K562 (cell line): ENCODE measurements around the gene RAB7A. TPM values are rescaled to one million over a fixed set of nuclear protein-coding genes. Genes with fewer than 3 reads are reported as not detected.

ENCODE experiments used
- ATAC-seq: fragments of 200-7000 bp; cut with Tn5 transposase; 3 replicates; pipeline ENCODE4 v1.9.1; 2020; ENCODE audit warnings: moderate library complexity
- BruUV-seq: library from RNA; stranded (reverse); fragments of 400-500 nt; replicated peaks from 2 replicates; lab custom pipeline; 2021; lab: Mats Ljungman, UMichigan
- CTCF ChIA-PET: fragments of 300-600 bp; formaldehyde crosslinking; extraction: SDS; loops from one replicate; lab custom pipeline; 2021; ENCODE audit warnings: low intra/inter-chr PET ratio; lab: Yijun Ruan, JAX
- POLR2A ChIA-PET: fragments of 300-600, 350-650 bp; sonication (Branson Sonifier 250); formaldehyde crosslinking; extraction: SDS; loops from one replicate; lab custom pipeline; 2021; ENCODE audit warnings: antibody characterized with exemption, inconsistent platforms; lab: Yijun Ruan, JAX
- DNase-seq, 4 experiments: peaks; one replicate each; pipeline versions ENCODE4 v3.0.0 to v3.0.0-alpha.2; 2011 to 2018; ENCODE audit warnings: low spot score in 3 of 4, mixed read lengths in 3 of 4; ENCODE audit errors: extremely low read depth in 1 of 4
- FAIRE-seq: peaks from 2 replicates; lab custom pipeline; 2011; peaks lifted over from hg19 to GRCh38; lab: Jason Lieb, UNC
- H2AFZ ChIP-seq: 2 replicates; pipeline ENCODE4 v1.6.0; 2011; ENCODE audit warnings: low read depth, low read length, control low read depth, inconsistent platforms
- H3K27ac ChIP-seq: fragments of 200-600 bp; 3 replicates; pipeline ENCODE4 v1.8.0; 2011; ENCODE audit warnings: low read depth, mild to moderate bottlenecking, control low read depth, inconsistent platforms, low read length, moderate library complexity, mixed read lengths; ENCODE audit errors: extremely low read depth
- H3K27me3 ChIP-seq, 2 experiments: fragments of 300-600 bp in 1 of 2; 2 replicates in 1 of 2; 3 replicates in 1 of 2; pipeline versions ENCODE4 v1.6.0 to v1.8.0; 2011; ENCODE audit warnings: inconsistent platforms in 2 of 2, low read length in 2 of 2, mild to moderate bottlenecking in 1 of 2, mixed read lengths in 1 of 2, moderate library complexity in 1 of 2; ENCODE audit not compliant: control insufficient read depth in 2 of 2, insufficient read depth in 2 of 2
- H3K36me3 ChIP-seq: fragments of 300-600 bp; 3 replicates; pipeline ENCODE4 v1.8.0; 2011; ENCODE audit warnings: mild to moderate bottlenecking, low read length, inconsistent platforms; ENCODE audit not compliant: control insufficient read depth, insufficient read depth
- H3K4me1 ChIP-seq, 2 experiments: fragments of 200-600 bp in 1 of 2; replicated peaks in 1 of 2; 2 replicates in 1 of 2; 3 replicates in 1 of 2; pipeline versions ENCODE4 v1.5.1 to v1.8.0; 2011; ENCODE audit warnings: inconsistent platforms in 2 of 2, low read length in 2 of 2, mild to moderate bottlenecking in 1 of 2, mixed read lengths in 1 of 2, moderate library complexity in 1 of 2; ENCODE audit not compliant: control insufficient read depth in 2 of 2, insufficient read depth in 2 of 2
- H3K4me2 ChIP-seq: 2 replicates; pipeline ENCODE4 v1.6.1; 2011; ENCODE audit warnings: low read length, control low read depth, inconsistent platforms, mixed read lengths; ENCODE audit not compliant: insufficient read depth
- H3K4me3 ChIP-seq: fragments of 200-600 bp; sonication (generic), shearing (Covaris generic); 2 replicates; pipeline ENCODE4 v1.5.1; 2016; ENCODE audit warnings: control low read depth, inconsistent platforms
- H3K79me2 ChIP-seq: fragments of 200-600 bp; 3 replicates; pipeline ENCODE4 v1.8.0; 2011; ENCODE audit warnings: low read length, inconsistent platforms; ENCODE audit not compliant: control insufficient read depth, insufficient read depth
- H3K9ac ChIP-seq, 2 experiments: 2 replicates each; pipeline versions ENCODE4 v1.6.0 to v1.6.1; 2011; ENCODE audit warnings: low read depth in 2 of 2, low read length in 2 of 2, control low read depth in 1 of 2, inconsistent platforms in 1 of 2, mild to moderate bottlenecking in 1 of 2, mixed read lengths in 1 of 2; ENCODE audit not compliant: insufficient read depth in 1 of 2
- H3K9me1 ChIP-seq: one replicate; pipeline ENCODE4 v1.6.0; 2011; ENCODE audit warnings: inconsistent platforms, mild to moderate bottlenecking, low read length, moderate library complexity; ENCODE audit not compliant: control insufficient read depth, insufficient read depth
- H3K9me3 ChIP-seq: replicated peaks from 2 replicates; pipeline ENCODE4 v1.5.1; 2011; ENCODE audit warnings: low read depth, low read length, inconsistent platforms; ENCODE audit not compliant: control insufficient read depth, insufficient read depth
- H4K20me1 ChIP-seq: replicated peaks from 2 replicates; pipeline ENCODE4 v1.6.1; 2011; ENCODE audit warnings: low read length, inconsistent platforms, mixed read lengths; ENCODE audit not compliant: control insufficient read depth, insufficient read depth
- ARID1B ChIP-seq: fragments of 450-650 bp; IDR thresholded peaks from 2 replicates; pipeline ENCODE4 v1.6.1; 2016; ENCODE audit warnings: antibody characterized with exemption, mild to moderate bottlenecking, inconsistent platforms
- ATF3 ChIP-seq, 2 experiments: fragments of 450-650 bp in 1 of 2; sonication (generic) in 1 of 2; formaldehyde crosslinking in 1 of 2; IDR thresholded peaks in 1 of 2; conservative IDR thresholded peaks in 1 of 2; 2 replicates each; pipeline versions ENCODE4 v1.6.1 to v1.8.1; 2016 to 2023; ENCODE audit warnings: mild to moderate bottlenecking in 2 of 2, moderate library complexity in 2 of 2, inconsistent platforms in 1 of 2, missing genetic modification reagents in 1 of 2
- ATF7 ChIP-seq: fragments of 450-650 bp; IDR thresholded peaks from 2 replicates; pipeline ENCODE4 v1.7.1; 2014; ENCODE audit warnings: mild to moderate bottlenecking, moderate library complexity
- DPF2 ChIP-seq: fragments of 450-650 bp; IDR thresholded peaks from 2 replicates; pipeline ENCODE4 v1.6.1; 2016
- ESRRA ChIP-seq: fragments of 450-650 bp; IDR thresholded peaks from 2 replicates; pipeline ENCODE4 v1.6.1; 2014; ENCODE audit warnings: low read depth, mild to moderate bottlenecking, moderate library complexity, borderline replicate concordance
- FOS ChIP-seq: IDR thresholded peaks from 3 replicates; pipeline ENCODE4 v1.6.1; 2011; ENCODE audit not compliant: insufficient read length; ENCODE audit errors: extremely low read depth
- FOSL1 ChIP-seq: fragments of 200-800 bp; sonication (Bioruptor generic); conservative IDR thresholded peaks from 2 replicates; pipeline ENCODE4 v1.6.1; 2016; ENCODE audit warnings: missing genetic modification characterization, missing compliant biosample characterization
- JUN ChIP-seq, 2 experiments: sonication (generic) in 1 of 2; formaldehyde crosslinking in 1 of 2; IDR thresholded peaks; 2 replicates each; pipeline versions ENCODE4 v1.6.1 to v1.8.0; 2012 to 2022; ENCODE audit warnings: borderline replicate concordance in 2 of 2, mild to moderate bottlenecking in 2 of 2, improper control_type of control experiment in 1 of 2, low read depth in 1 of 2, low read length in 1 of 2, missing genetic modification reagents in 1 of 2
- JUNB ChIP-seq: fragments of 450-650 bp; formaldehyde crosslinking; conservative IDR thresholded peaks from 2 replicates; pipeline ENCODE4 v1.4.0; 2020; ENCODE audit warnings: mild to moderate bottlenecking
- JUND ChIP-seq, 2 experiments: IDR thresholded peaks; 2 replicates in 1 of 2; 3 replicates in 1 of 2; pipeline ENCODE4 v1.6.1; 2011; ENCODE audit warnings: borderline replicate concordance in 2 of 2, low read depth in 2 of 2, low read length in 2 of 2, improper control_type of control experiment in 1 of 2, missing biosample characterization in 1 of 2, missing genetic modification characterization in 1 of 2, missing genetic modification reagents in 1 of 2
- KAT8 ChIP-seq: fragments of 450-650 bp; IDR thresholded peaks from 2 replicates; pipeline ENCODE4 v1.6.1; 2016; ENCODE audit warnings: low read depth, mild to moderate bottlenecking
- KDM1A ChIP-seq, 2 experiments: fragments of 450-650 bp; IDR thresholded peaks; 2 replicates each; pipeline ENCODE4 v1.6.1; 2016; ENCODE audit warnings: mild to moderate bottlenecking in 2 of 2
- MCM3 ChIP-seq: fragments of 450-650 bp; IDR thresholded peaks from 2 replicates; pipeline ENCODE4 v1.6.1; 2016
- NFE2 ChIP-seq: IDR thresholded peaks from 2 replicates; pipeline ENCODE4 v1.6.1; 2014; ENCODE audit warnings: antibody characterized with exemption, low read depth
- POLR2B ChIP-seq: fragments of 450-650 bp; IDR thresholded peaks from 2 replicates; pipeline ENCODE4 v1.6.1; 2018; ENCODE audit warnings: low read depth; ENCODE audit not compliant: partially characterized antibody
- SMARCA4 ChIP-seq: fragments of 450-650 bp; IDR thresholded peaks from 2 replicates; pipeline ENCODE4 v1.6.1; 2016
- SMARCE1 ChIP-seq: fragments of 450-650 bp; IDR thresholded peaks from 2 replicates; pipeline ENCODE4 v1.7.1; 2016; ENCODE audit warnings: mild to moderate bottlenecking
- SPI1 ChIP-seq: IDR thresholded peaks from 2 replicates; pipeline ENCODE4 v1.6.1; 2011; ENCODE audit warnings: low read depth, low read length, control low read depth, borderline replicate concordance
- WGBS: fragments of 100-300 bp; shearing (Covaris generic); methylation state at CpG from one replicate; pipeline ENCODE4 v1.1.6; 2016; ENCODE audit warnings: low coverage, mixed read lengths; ENCODE audit not compliant: insufficient coverage; ENCODE audit errors: missing lambda C conversion rate; 5-methylcytosine and 5-hydroxymethylcytosine counted together
- in situ Hi-C: fragments of 300-500 bp; cut with MboI; formaldehyde crosslinking; loops from 4 replicates; pipeline ENCODE4 v1.15.0; 2018; ENCODE audit warnings: inconsistent platforms, mixed read lengths
- intact Hi-C: fragments of 100-400 bp; cut with micrococcal nuclease; formaldehyde crosslinking; loops from 2 replicates; pipeline ENCODE4 v1.14.2; 2022
- polyA plus RNA-seq, 8 experiments: library from polyadenylated mRNA; depleted of rRNA in 4 of 8; stranded (reverse) in 5 of 8; unstranded in 3 of 8; fragments of >200 nt; fragmentation: Nextera tagmentation in 2 of 8; fragmentation: Illumina TruSeq in 1 of 8; extraction: Ambion mirVana in 2 of 8; extraction: Trizol in 1 of 8; gene quantifications; 2 replicates each; pipeline versions ENCODE4 v1.2.1 to v1.2.3, GENCODE V29; 2011 to 2014; ENCODE audit warnings: inconsistent platforms in 1 of 8, missing spikeins in 1 of 8
- total RNA-seq, 7 experiments: library from RNA; depleted of rRNA in 6 of 7; stranded (reverse); fragments of >200 nt in 6 of 7; fragmentation: Illumina TruSeq in 2 of 7; extraction: Trizol in 2 of 7; gene quantifications; 2 replicates each; pipeline versions ENCODE4 v1.2.1 to v1.2.3, GENCODE V29; 2011 to 2021; ENCODE audit warnings: low replicate concordance in 1 of 7
- TF ChIP-seq, protein P1 (sequence below): sonication (generic); formaldehyde crosslinking; IDR thresholded peaks from 2 replicates; pipeline ENCODE4 v1.8.0; 2022; ENCODE audit warnings: mild to moderate bottlenecking, missing genetic modification reagents

Gene RAB7A
- total and polyA plus RNA-seq, 9 of the 15 experiments (the other 6 are each of a cell fraction or from before 2014, with no cell fraction given), result 30.9 to 204 (median 72.8) TPM

DNA sequence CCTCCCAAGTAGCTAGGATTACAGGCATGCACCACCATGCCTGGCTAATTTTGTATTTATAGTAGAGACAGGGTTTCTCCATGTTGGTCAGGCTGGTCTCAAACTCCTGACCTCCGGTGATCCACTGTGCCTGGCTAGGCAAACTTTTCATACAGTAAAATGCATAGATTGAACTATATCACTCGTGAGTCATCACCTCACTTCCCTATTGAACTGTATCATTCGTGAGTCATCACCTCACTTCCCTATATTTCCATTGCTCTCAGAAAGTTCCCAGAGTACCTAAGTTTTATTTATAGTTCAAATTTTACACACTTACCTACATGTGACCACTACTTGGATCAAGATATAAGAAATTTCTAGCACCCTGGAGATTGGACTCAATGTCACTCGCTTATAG, 79.8 kb downstream of the RAB7A start:
- peaks cover 34% of the 10 kb centered on the region for H3K79me2 ChIP-seq
- H2AFZ ChIP-seq, result no peak overlapping the region
- no peak overlapping the region; the same call in 2 of the 3 replicates for H3K27ac ChIP-seq
- H3K9me1 ChIP-seq, result no peaks in the 10 kb centered on the region
- BruUV-seq, result no TSS peak
- CTCF ChIA-PET, result no interaction called here
- H3K27me3 ChIP-seq, result no peaks in the 10 kb centered on the region
- no peak overlapping the region for H3K4me3 ChIP-seq
- no peak for FAIRE-seq
- no peaks in the 10 kb centered on the region for H4K20me1 ChIP-seq
- peaks cover 65% of the 10 kb centered on the region; the same call in 2 of the 3 replicates for H3K36me3 ChIP-seq
- H3K9me3 ChIP-seq, result no peaks in the 10 kb centered on the region
- ATAC-seq, result no peak
- in situ Hi-C loops (no loop called here), intact Hi-C loops (no loop called here)
- peak in 1 of 4 experiments; percentile 26 for DNase-seq
- WGBS, result 40% methylated on average over 4 of the region's 4 CpGs
- peaks cover 0 to 22% of the 10 kb centered on the region in 2 experiments; a peak in 3 of 5 replicates for H3K4me1 ChIP-seq
- H3K9ac ChIP-seq, result no peak overlapping the region
- no peak overlapping the region for H3K4me2 ChIP-seq
- POLR2A ChIA-PET, result no interaction called here
- TF ChIP-seq POLR2B, result no peak
- TF ChIP-seq ESRRA, result no peak
- TF ChIP-seq, protein P1, sequence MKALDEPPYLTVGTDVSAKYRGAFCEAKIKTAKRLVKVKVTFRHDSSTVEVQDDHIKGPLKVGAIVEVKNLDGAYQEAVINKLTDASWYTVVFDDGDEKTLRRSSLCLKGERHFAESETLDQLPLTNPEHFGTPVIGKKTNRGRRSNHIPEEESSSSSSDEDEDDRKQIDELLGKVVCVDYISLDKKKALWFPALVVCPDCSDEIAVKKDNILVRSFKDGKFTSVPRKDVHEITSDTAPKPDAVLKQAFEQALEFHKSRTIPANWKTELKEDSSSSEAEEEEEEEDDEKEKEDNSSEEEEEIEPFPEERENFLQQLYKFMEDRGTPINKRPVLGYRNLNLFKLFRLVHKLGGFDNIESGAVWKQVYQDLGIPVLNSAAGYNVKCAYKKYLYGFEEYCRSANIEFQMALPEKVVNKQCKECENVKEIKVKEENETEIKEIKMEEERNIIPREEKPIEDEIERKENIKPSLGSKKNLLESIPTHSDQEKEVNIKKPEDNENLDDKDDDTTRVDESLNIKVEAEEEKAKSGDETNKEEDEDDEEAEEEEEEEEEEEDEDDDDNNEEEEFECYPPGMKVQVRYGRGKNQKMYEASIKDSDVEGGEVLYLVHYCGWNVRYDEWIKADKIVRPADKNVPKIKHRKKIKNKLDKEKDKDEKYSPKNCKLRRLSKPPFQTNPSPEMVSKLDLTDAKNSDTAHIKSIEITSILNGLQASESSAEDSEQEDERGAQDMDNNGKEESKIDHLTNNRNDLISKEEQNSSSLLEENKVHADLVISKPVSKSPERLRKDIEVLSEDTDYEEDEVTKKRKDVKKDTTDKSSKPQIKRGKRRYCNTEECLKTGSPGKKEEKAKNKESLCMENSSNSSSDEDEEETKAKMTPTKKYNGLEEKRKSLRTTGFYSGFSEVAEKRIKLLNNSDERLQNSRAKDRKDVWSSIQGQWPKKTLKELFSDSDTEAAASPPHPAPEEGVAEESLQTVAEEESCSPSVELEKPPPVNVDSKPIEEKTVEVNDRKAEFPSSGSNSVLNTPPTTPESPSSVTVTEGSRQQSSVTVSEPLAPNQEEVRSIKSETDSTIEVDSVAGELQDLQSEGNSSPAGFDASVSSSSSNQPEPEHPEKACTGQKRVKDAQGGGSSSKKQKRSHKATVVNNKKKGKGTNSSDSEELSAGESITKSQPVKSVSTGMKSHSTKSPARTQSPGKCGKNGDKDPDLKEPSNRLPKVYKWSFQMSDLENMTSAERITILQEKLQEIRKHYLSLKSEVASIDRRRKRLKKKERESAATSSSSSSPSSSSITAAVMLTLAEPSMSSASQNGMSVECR (CRISPR knock-in tag), result no peak
- TF ChIP-seq SPI1, result peak; percentile 92
- TF ChIP-seq ARID1B, result peak; percentile 52
- no peak for TF ChIP-seq MCM3
- TF ChIP-seq FOS, result peak; percentile 33
- TF ChIP-seq ATF3 (IDR thresholded peaks at IDR 0.05), result peak; percentile 91
- TF ChIP-seq ATF3 (CRISPR knock-in tag; conservative IDR thresholded peaks at IDR 0.05), result no peak
- TF ChIP-seq SMARCE1, result peak; percentile 77
- peak; percentile 28; the same call in 1 of the 2 replicates for TF ChIP-seq DPF2
- TF ChIP-seq ATF7, result no peak
- TF ChIP-seq FOSL1 (tag), result peak; percentile 97
- TF ChIP-seq JUND (IDR thresholded peaks at IDR 0.05; ENCODE audit: borderline replicate concordance, low read depth, low read length), result peak; percentile 92
- peak; percentile 92 for TF ChIP-seq JUND (tag; IDR thresholded peaks at IDR 0.05; ENCODE audit: borderline replicate concordance, low read depth, low read length)
- TF ChIP-seq SMARCA4, result peak; percentile 49
- TF ChIP-seq JUN (IDR thresholded peaks at IDR 0.05; ENCODE audit: borderline replicate concordance, low read depth, low read length), result peak; percentile 77; the same call in 1 of the 2 replicates
- no peak for TF ChIP-seq JUN (CRISPR knock-in tag; IDR thresholded peaks at IDR 0.05; ENCODE audit: borderline replicate concordance)
- TF ChIP-seq NFE2, result 0 out of 2 replicates have a peak, but pooled peaks have one; percentile 5
- TF ChIP-seq KDM1A (IDR thresholded peaks at IDR 0.05), result no peak
- peak; percentile 78 for TF ChIP-seq JUNB (CRISPR knock-in tag)
- TF ChIP-seq KAT8, result no peak
